GM12878 (cell line): Measurements from ENCODE around the gene IQGAP2. TPM values are rescaled to one million over a fixed set of nuclear protein-coding genes. Genes with fewer than 3 reads are reported as not detected.

Experiments used
- ATAC-seq: fragments of 200-7000 bp; cut with Tn5 transposase; 3 replicates; pipeline ENCODE4 v1.9.1; 2020; ENCODE audit warnings: mild to moderate bottlenecking, moderate library complexity
- BruUV-seq: library from RNA; stranded (reverse); fragments of 400-500 nt; replicated peaks from 2 replicates; lab custom pipeline; 2021; lab: Mats Ljungman, UMichigan
- CTCF ChIA-PET: fragments of 300-600 bp; sonication (Branson Sonifier 250); formaldehyde crosslinking; extraction: SDS; loops from one replicate; lab custom pipeline; 2021; ENCODE audit warnings: inconsistent platforms; lab: Yijun Ruan, JAX
- POLR2A ChIA-PET: fragments of 350-600 bp; formaldehyde crosslinking; extraction: SDS; loops from one replicate; lab custom pipeline; 2021; ENCODE audit warnings: inconsistent platforms; lab: Charles Lee
- RAD21 ChIA-PET: fragments of 300-600 bp; sonication (Branson Sonifier 250); formaldehyde crosslinking; loops from one replicate; lab custom pipeline; 2023; ENCODE audit warnings: antibody characterized with exemption; ENCODE audit not compliant: unreplicated experiment; lab: Charles Lee
- SMC1A ChIA-PET: fragments of 300-600 bp; sonication (Branson Sonifier 250); formaldehyde crosslinking; loops from one replicate; lab custom pipeline; 2023; ENCODE audit not compliant: unreplicated experiment, uncharacterized antibody; lab: Charles Lee
- DNase-seq: peaks from one replicate; pipeline ENCODE4 v3.0.0-alpha.2; 2011; ENCODE audit warnings: low read depth, low spot score
- FAIRE-seq: peaks from 3 replicates; lab custom pipeline; 2011; peaks lifted over from hg19 to GRCh38; lab: Jason Lieb, UNC
- H2AFZ ChIP-seq: 2 replicates; pipeline ENCODE4 v1.6.0; 2011; ENCODE audit warnings: low read depth, low read length, control low read depth; ENCODE audit not compliant: control insufficient read depth
- H3K27ac ChIP-seq: 2 replicates; pipeline ENCODE4 v1.5.1; 2011; ENCODE audit warnings: control low read depth; ENCODE audit not compliant: control insufficient read depth, insufficient read depth
- H3K27me3 ChIP-seq, 2 experiments: replicated peaks in 1 of 2; 2 replicates each; pipeline versions ENCODE4 v1.6.0 to v1.6.1; 2011; ENCODE audit warnings: low read length in 1 of 2; ENCODE audit not compliant: control insufficient read depth in 2 of 2, insufficient read depth in 2 of 2
- H3K36me3 ChIP-seq, 2 experiments: 2 replicates each; pipeline ENCODE4 v1.5.1; 2011; ENCODE audit warnings: low read length in 1 of 2; ENCODE audit not compliant: control insufficient read depth in 2 of 2, insufficient read depth in 2 of 2
- H3K4me1 ChIP-seq: 2 replicates; pipeline ENCODE4 v1.6.1; 2011; ENCODE audit warnings: mild to moderate bottlenecking, low read length, moderate library complexity, mixed read lengths; ENCODE audit not compliant: control insufficient read depth, insufficient read depth
- H3K4me2 ChIP-seq: 2 replicates; pipeline ENCODE4 v1.6.0; 2011; ENCODE audit warnings: control low read depth; ENCODE audit not compliant: control insufficient read depth, insufficient read depth
- H3K4me3 ChIP-seq: fragments of 200-600 bp; sonication (generic); 2 replicates; pipeline ENCODE4 v1.5.1; 2016
- H3K79me2 ChIP-seq: 2 replicates; pipeline ENCODE4 v1.6.0; 2011; ENCODE audit warnings: low read length; ENCODE audit not compliant: control insufficient read depth, insufficient read depth
- H3K9ac ChIP-seq: 2 replicates; pipeline ENCODE4 v1.8.0; 2011; ENCODE audit warnings: low read length, control low read depth, mixed read lengths; ENCODE audit not compliant: control insufficient read depth, insufficient read depth
- H3K9me3 ChIP-seq: replicated peaks from 3 replicates; pipeline ENCODE4 v1.5.1; 2011; ENCODE audit warnings: mild to moderate bottlenecking, low read length; ENCODE audit not compliant: control insufficient read depth, insufficient read depth
- H4K20me1 ChIP-seq: 2 replicates; pipeline ENCODE4 v1.6.0; 2011; ENCODE audit not compliant: control insufficient read depth, insufficient read depth
- POU2F2 ChIP-seq: IDR thresholded peaks from 3 replicates; pipeline ENCODE4 v1.6.1; 2011; ENCODE audit warnings: low read depth, mild to moderate bottlenecking, low read length, borderline replicate concordance
- ZBTB40 ChIP-seq: fragments of 450-650 bp; IDR thresholded peaks from 2 replicates; pipeline ENCODE4 v1.6.1; 2016; ENCODE audit warnings: mild to moderate bottlenecking, moderate library complexity, borderline replicate concordance
- ZNF24 ChIP-seq: fragments of 450-650 bp; IDR thresholded peaks from 2 replicates; pipeline ENCODE4 v1.6.1; 2017; ENCODE audit warnings: antibody characterized with exemption, mild to moderate bottlenecking
- ZSCAN29 ChIP-seq: fragments of 450-650 bp; IDR thresholded peaks from 2 replicates; pipeline ENCODE4 v1.6.1; 2017; ENCODE audit warnings: mild to moderate bottlenecking, moderate library complexity
- WGBS: methylation state at CpG from one replicate; pipeline ENCODE4 v1.1.6; 2016; ENCODE audit warnings: low lambda C conversion rate; ENCODE audit not compliant: insufficient replicate concordance, insufficient coverage; ENCODE audit errors: missing lambda C conversion rate; 5-methylcytosine and 5-hydroxymethylcytosine counted together
- in situ Hi-C: fragments of 300-500 bp; cut with MboI; formaldehyde crosslinking; loops from 9 replicates; pipeline ENCODE4 v1.14.3; 2018; ENCODE audit warnings: mixed read lengths
- intact Hi-C: fragments of 100-400 bp; cut with micrococcal nuclease; formaldehyde crosslinking; loops from one replicate; pipeline ENCODE4 v1.14.2; 2022; ENCODE audit not compliant: unreplicated experiment
- polyA plus RNA-seq, 11 experiments: library from polyadenylated mRNA; depleted of rRNA in 4 of 11; unstranded in 6 of 11; stranded (reverse) in 5 of 11; fragments of >200 nt; fragmentation: Nextera tagmentation in 4 of 11; fragmentation: Illumina TruSeq in 1 of 11; extraction: Ambion mirVana in 4 of 11; extraction: Trizol in 1 of 11; gene quantifications; 1 replicate in 1 of 11; 2 replicates in 10 of 11; pipeline versions ENCODE4 v1.2.1 to v1.2.3, GENCODE V29; 2011 to 2016; ENCODE audit warnings: inconsistent platforms in 2 of 11, missing spikeins in 2 of 11, low read depth in 1 of 11
- total RNA-seq, 4 experiments: library from RNA; depleted of rRNA in 3 of 4; stranded (reverse); fragments of >200 nt in 3 of 4; fragmentation: Illumina TruSeq in 1 of 4; extraction: Trizol in 1 of 4; gene quantifications; 2 replicates each; pipeline versions ENCODE4 v1.2.1 to v1.2.3, GENCODE V29; 2013 to 2021
- TF ChIP-seq, protein P1 (sequence below): fragments of 450-650 bp; IDR thresholded peaks from 2 replicates; pipeline ENCODE4 v1.6.1; 2017; ENCODE audit warnings: antibody characterized with exemption, mild to moderate bottlenecking, moderate library complexity

Gene IQGAP2
- total and polyA plus RNA-seq, 10 of the 15 experiments (the other 5 are each of a cell fraction or from before 2014, with no cell fraction given), result 14.5 to 41.4 (median 21.8) TPM

GRCh38 chr5:76616206-76616605 is 213.1 kb downstream of the IQGAP2 start:
- intact Hi-C loops, result no loop called here
- no peak for TF ChIP-seq ZNF24
- TF ChIP-seq, protein P1, sequence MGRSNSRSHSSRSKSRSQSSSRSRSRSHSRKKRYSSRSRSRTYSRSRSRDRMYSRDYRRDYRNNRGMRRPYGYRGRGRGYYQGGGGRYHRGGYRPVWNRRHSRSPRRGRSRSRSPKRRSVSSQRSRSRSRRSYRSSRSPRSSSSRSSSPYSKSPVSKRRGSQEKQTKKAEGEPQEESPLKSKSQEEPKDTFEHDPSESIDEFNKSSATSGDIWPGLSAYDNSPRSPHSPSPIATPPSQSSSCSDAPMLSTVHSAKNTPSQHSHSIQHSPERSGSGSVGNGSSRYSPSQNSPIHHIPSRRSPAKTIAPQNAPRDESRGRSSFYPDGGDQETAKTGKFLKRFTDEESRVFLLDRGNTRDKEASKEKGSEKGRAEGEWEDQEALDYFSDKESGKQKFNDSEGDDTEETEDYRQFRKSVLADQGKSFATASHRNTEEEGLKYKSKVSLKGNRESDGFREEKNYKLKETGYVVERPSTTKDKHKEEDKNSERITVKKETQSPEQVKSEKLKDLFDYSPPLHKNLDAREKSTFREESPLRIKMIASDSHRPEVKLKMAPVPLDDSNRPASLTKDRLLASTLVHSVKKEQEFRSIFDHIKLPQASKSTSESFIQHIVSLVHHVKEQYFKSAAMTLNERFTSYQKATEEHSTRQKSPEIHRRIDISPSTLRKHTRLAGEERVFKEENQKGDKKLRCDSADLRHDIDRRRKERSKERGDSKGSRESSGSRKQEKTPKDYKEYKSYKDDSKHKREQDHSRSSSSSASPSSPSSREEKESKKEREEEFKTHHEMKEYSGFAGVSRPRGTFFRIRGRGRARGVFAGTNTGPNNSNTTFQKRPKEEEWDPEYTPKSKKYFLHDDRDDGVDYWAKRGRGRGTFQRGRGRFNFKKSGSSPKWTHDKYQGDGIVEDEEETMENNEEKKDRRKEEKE, result no peak
- DNase-seq (no peak), FAIRE-seq (no peak), ATAC-seq (no peak)
- H3K9ac ChIP-seq, result no peak overlapping the region
- no peak overlapping the region for H3K27ac ChIP-seq
- POLR2A ChIA-PET, result no interaction called here
- no peaks in the 10 kb centered on the region; a peak in 1 of 4 replicates for H3K36me3 ChIP-seq
- no peak overlapping the region for H2AFZ ChIP-seq
- no peaks in the 10 kb centered on the region for H3K79me2 ChIP-seq
- no peaks in the 10 kb centered on the region for H3K4me1 ChIP-seq
- RAD21 ChIA-PET, result interaction anchor here (1.3 to 1.4 kb wide), 2 partner anchors 15 to 22 kb away, joined by 3 read pairs; no protein-coding TSS in a partner anchor
- no TSS peak for BruUV-seq
- H3K4me3 ChIP-seq, result no peak overlapping the region
- H3K9me3 ChIP-seq, result no peaks in the 10 kb centered on the region
- H4K20me1 ChIP-seq, result no peaks in the 10 kb centered on the region
- CTCF ChIA-PET, result interaction anchor here (1.2 to 1.9 kb wide), 4 partner anchors 14 to 158 kb away, joined by 3 to 5 read pairs (median 4); no protein-coding TSS in a partner anchor
- no peak overlapping the region for H3K4me2 ChIP-seq
- no peaks in the 10 kb centered on the region for H3K27me3 ChIP-seq
- WGBS, result 68% methylated on average over 2 of the region's 2 CpGs
- in situ Hi-C loops, result no loop called here
- SMC1A ChIA-PET, result interaction anchor here (1.0 to 2.0 kb wide), 2 partner anchors 9 to 158 kb away, joined by 3 to 6 read pairs; no protein-coding TSS in a partner anchor

- no peaks in the 10 kb centered on the region; a peak in 1 of 4 replicates for H3K36me3 ChIP-seq
- 56% methylated on average over 4 of the region's 4 CpGs for WGBS
- TF ChIP-seq ZBTB40 (no peak), ZSCAN29 (no peak), POU2F2 (no peak)
Measured at GRCh38 chr5:76617229-76617628, 214.1 kb downstream of the IQGAP2 start.

More at GRCh38 chr5:76617229-76617628, 214.1 kb downstream of the IQGAP2 start:
- Histone ChIP-seq H4K20me1 (no peaks in the 10 kb centered on the region), H3K79me2 (no peaks in the 10 kb centered on the region), H3K9ac (no peak overlapping the region), H3K27ac (no peak overlapping the region), H3K4me3 (no peak overlapping the region), H3K27me3 (no peaks in the 10 kb centered on the region), H3K4me1 (no peaks in the 10 kb centered on the region), H3K9me3 (no peaks in the 10 kb centered on the region), H2AFZ (no peak overlapping the region), H3K4me2 (no peak overlapping the region)
- FAIRE-seq, result no peak
- BruUV-seq, result no TSS peak
- DNase-seq, result no peak
- ATAC-seq, result no peak
- intact Hi-C loops, result no loop called here
- ChIA-PET CTCF (interaction anchor here (1.4 kb wide), 1 partner anchor 157 kb away, joined by 4 read pairs; no protein-coding TSS in a partner anchor), POLR2A (no interaction called here), RAD21 (interaction anchor here (0.8 kb wide), 1 partner anchor 157 kb away, joined by 3 read pairs; no protein-coding TSS in a partner anchor), SMC1A (interaction anchor here (0.9 kb wide), 1 partner anchor 42 kb away, joined by 5 read pairs; no protein-coding TSS in a partner anchor)
- in situ Hi-C loops, result no loop called here
